H9 (cell line): ENCODE results near the gene C1orf226. TPM values are rescaled to one million over a fixed set of nuclear protein-coding genes. Genes with fewer than 3 reads are reported as not detected.

Source experiments
- DNase-seq: peaks from one replicate; pipeline ENCODE4 v3.0.0-alpha.2; 2017
- H2AFZ ChIP-seq: one replicate; pipeline ENCODE4 v1.6.1; 2013; ENCODE audit warnings: mild to moderate bottlenecking, low read length, control low read depth, moderate library complexity
- H2AK5ac ChIP-seq: 2 replicates; pipeline ENCODE4 v1.6.1; 2013; ENCODE audit warnings: low read length, control low read depth, mixed read lengths; ENCODE audit not compliant: insufficient read length
- H2BK120ac ChIP-seq: one replicate; pipeline ENCODE4 v1.6.1; 2013; ENCODE audit warnings: low read depth, mild to moderate bottlenecking, low read length, control low read depth, inconsistent platforms; ENCODE audit not compliant: poor library complexity, severe bottlenecking
- H2BK12ac ChIP-seq: 2 replicates; pipeline ENCODE4 v1.6.1; 2013; ENCODE audit warnings: low read length, control low read depth, mixed read lengths, low read depth; ENCODE audit not compliant: insufficient read length
- H2BK15ac ChIP-seq: 2 replicates; pipeline ENCODE4 v1.6.1; 2013; ENCODE audit warnings: low read depth, low read length, control low read depth
- H2BK20ac ChIP-seq: one replicate; pipeline ENCODE4 v1.6.1; 2013; ENCODE audit warnings: low read depth, mild to moderate bottlenecking, low read length, control low read depth, inconsistent platforms; ENCODE audit not compliant: poor library complexity, severe bottlenecking
- H2BK5ac ChIP-seq: 2 replicates; pipeline ENCODE4 v1.6.1; 2013; ENCODE audit warnings: low read length, control low read depth, mixed read lengths; ENCODE audit not compliant: insufficient read length
- H3K14ac ChIP-seq: 2 replicates; pipeline ENCODE4 v1.6.1; 2013; ENCODE audit warnings: low read length, control low read depth; ENCODE audit not compliant: insufficient read depth
- H3K18ac ChIP-seq: 2 replicates; pipeline ENCODE4 v1.6.1; 2013; ENCODE audit warnings: low read depth, mild to moderate bottlenecking, mixed read lengths, low read length, control low read depth; ENCODE audit not compliant: insufficient read length
- H3K23ac ChIP-seq: 2 replicates; pipeline ENCODE4 v1.6.1; 2013; ENCODE audit warnings: low read length, control low read depth, mixed read lengths, low read depth; ENCODE audit not compliant: insufficient read length
- H3K23me2 ChIP-seq: 2 replicates; pipeline ENCODE4 v1.6.1; 2013; ENCODE audit warnings: low read depth, mild to moderate bottlenecking, mixed read lengths, low read length, control low read depth; ENCODE audit not compliant: insufficient read length, poor library complexity, severe bottlenecking
- H3K27ac ChIP-seq: 2 replicates; pipeline ENCODE4 v1.5.1; 2013; ENCODE audit warnings: low read length, control low read depth, mixed read lengths, low read depth; ENCODE audit not compliant: insufficient read length
- H3K27me3 ChIP-seq: 2 replicates; pipeline ENCODE4 v1.6.1; 2013; ENCODE audit warnings: low read length, control low read depth, inconsistent platforms; ENCODE audit not compliant: insufficient read depth
- H3K4ac ChIP-seq: 2 replicates; pipeline ENCODE4 v1.6.1; 2013; ENCODE audit warnings: low read depth, mild to moderate bottlenecking, control low read depth, inconsistent platforms, low read length, moderate library complexity
- H3K4me1 ChIP-seq: 2 replicates; pipeline ENCODE4 v1.6.1; 2013; ENCODE audit warnings: low read length, control low read depth, inconsistent platforms; ENCODE audit not compliant: insufficient read depth
- H3K4me2 ChIP-seq: 2 replicates; pipeline ENCODE4 v1.6.1; 2013; ENCODE audit warnings: low read length, control low read depth, mixed read lengths; ENCODE audit not compliant: insufficient read length, insufficient read depth
- H3K56ac ChIP-seq: 2 replicates; pipeline ENCODE4 v1.6.1; 2013; ENCODE audit warnings: low read depth, mild to moderate bottlenecking, mixed read lengths, low read length, control low read depth; ENCODE audit not compliant: insufficient read length
- H3K79me1 ChIP-seq: 2 replicates; pipeline ENCODE4 v1.6.1; 2013; ENCODE audit warnings: low read depth, mild to moderate bottlenecking, moderate library complexity, low read length, control low read depth, inconsistent platforms; ENCODE audit not compliant: insufficient read depth, poor library complexity, severe bottlenecking
- H3K79me2 ChIP-seq: 2 replicates; pipeline ENCODE4 v1.6.1; 2013; ENCODE audit warnings: low read length, control low read depth, inconsistent platforms; ENCODE audit not compliant: insufficient read depth
- H3K9ac ChIP-seq: 2 replicates; pipeline ENCODE4 v1.6.1; 2013; ENCODE audit warnings: low read length, control low read depth, mixed read lengths; ENCODE audit not compliant: insufficient read length; ENCODE audit errors: extremely low read depth
- H3K9me3 ChIP-seq: one replicate; pipeline ENCODE4 v1.6.1; 2013; ENCODE audit warnings: low read depth, low read length, inconsistent platforms; ENCODE audit not compliant: control insufficient read depth
- H3T11ph ChIP-seq: one replicate; pipeline ENCODE4 v1.6.1; 2013; ENCODE audit warnings: mild to moderate bottlenecking, low read length, control low read depth, inconsistent platforms
- H4K20me1 ChIP-seq: one replicate; pipeline ENCODE4 v1.6.1; 2013; ENCODE audit not compliant: control insufficient read depth, insufficient read length, insufficient read depth
- H4K5ac ChIP-seq: 2 replicates; pipeline ENCODE4 v1.6.1; 2013; ENCODE audit warnings: low read depth, mild to moderate bottlenecking, mixed read lengths, low read length, control low read depth; ENCODE audit not compliant: insufficient read length
- H4K8ac ChIP-seq: replicated peaks from 2 replicates; pipeline ENCODE4 v1.6.1; 2013; ENCODE audit warnings: low read length, control low read depth, mixed read lengths, low read depth; ENCODE audit not compliant: insufficient read length
- H4K91ac ChIP-seq: 2 replicates; pipeline ENCODE4 v1.6.1; 2013; ENCODE audit warnings: low read depth, mild to moderate bottlenecking, moderate library complexity, mixed read lengths, low read length, control low read depth; ENCODE audit not compliant: insufficient read length
- H3K27ac Mint-ChIP-seq, 3 experiments: 2 replicates in 2 of 3; 3 replicates in 1 of 3; pipeline ENCODE4 v1.8.0; 2020 to 2021; ENCODE audit warnings: mixed read lengths in 3 of 3, mild to moderate bottlenecking in 1 of 3, moderate library complexity in 1 of 3
- H3K27me3 Mint-ChIP-seq: 2 replicates; pipeline ENCODE4 v1.8.0; 2021; ENCODE audit warnings: low read depth, mild to moderate bottlenecking, moderate library complexity, mixed read lengths
- H3K36me3 Mint-ChIP-seq, 3 experiments: 2 replicates in 2 of 3; 3 replicates in 1 of 3; pipeline ENCODE4 v1.8.0; 2020 to 2021; ENCODE audit warnings: low read depth in 3 of 3, mixed read lengths in 3 of 3; ENCODE audit not compliant: insufficient read depth in 1 of 3
- H3K4me1 Mint-ChIP-seq, 2 experiments: 2 replicates each; pipeline ENCODE4 v1.8.0; 2020; ENCODE audit warnings: mixed read lengths in 2 of 2
- H3K4me3 Mint-ChIP-seq, 2 experiments: 2 replicates in 1 of 2; 3 replicates in 1 of 2; pipeline ENCODE4 v1.8.0; 2020 to 2021; ENCODE audit warnings: mild to moderate bottlenecking in 2 of 2, mixed read lengths in 2 of 2, moderate library complexity in 1 of 2
- H3K9me3 Mint-ChIP-seq, 2 experiments: 2 replicates in 1 of 2; 3 replicates in 1 of 2; pipeline ENCODE4 v1.8.0; 2020; ENCODE audit warnings: mild to moderate bottlenecking in 2 of 2, mixed read lengths in 2 of 2, moderate library complexity in 1 of 2
- CTCF ChIP-seq: fragments of 200-600 bp; sonication (generic); conservative IDR thresholded peaks from 3 replicates; pipeline ENCODE4 v1.8.0; 2021; ENCODE audit warnings: antibody characterized with exemption, mild to moderate bottlenecking
- WGBS: extraction: QIAGEN DNeasy Blood & Tissue Kit; methylation state at CpG from one replicate; pipeline ENCODE4 v1.1.7; 2013; ENCODE audit warnings: missing lambda C conversion rate, low lambda C conversion rate, mixed read lengths; ENCODE audit not compliant: insufficient read length; ENCODE audit errors: extremely low coverage; 5-methylcytosine and 5-hydroxymethylcytosine counted together
- total RNA-seq: library from RNA; stranded (reverse); gene quantifications from 2 replicates; pipeline ENCODE4 v1.2.1, GENCODE V29; 2021

The C1orf226 gene
- total RNA-seq, 1 experiment from 2014 or later, result 11.5 TPM

DNA sequence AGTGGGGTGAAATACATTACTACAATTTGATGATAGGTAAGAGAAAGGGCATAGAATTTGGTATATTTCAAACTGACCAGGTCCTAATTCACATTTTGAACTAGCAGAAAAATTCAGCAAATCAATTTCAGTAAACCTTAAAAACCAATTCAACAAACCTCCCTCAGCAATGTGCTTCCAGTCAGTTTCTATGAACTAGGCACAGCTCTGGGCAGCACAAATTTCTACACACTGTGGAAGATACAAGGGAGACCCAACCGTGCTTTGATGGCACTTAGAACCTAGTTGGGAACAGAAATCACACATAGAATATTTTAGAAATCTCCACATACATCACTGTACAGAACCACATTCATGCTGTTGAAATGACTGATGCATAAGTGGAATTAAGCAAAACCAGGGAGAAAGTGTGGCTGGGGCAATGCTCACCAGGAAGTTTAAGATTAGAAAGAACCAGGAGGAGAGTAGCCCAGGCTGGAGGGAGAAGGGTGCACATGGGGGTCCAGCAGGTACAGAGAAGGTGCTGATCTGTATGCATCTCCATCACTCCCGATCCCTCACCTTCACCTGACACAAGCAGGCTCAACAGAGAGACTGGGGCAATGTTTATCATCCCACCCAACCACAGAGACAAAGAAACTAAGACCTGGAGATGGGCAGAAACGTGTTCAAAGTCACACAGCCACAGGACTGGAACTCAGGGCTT lies 14.8 kb downstream of the C1orf226 start:
- H3K79me2 ChIP-seq, result no peaks in the 10 kb centered on the region
- no peak overlapping the region for H3K9ac ChIP-seq
- no peak overlapping the region for H3K4ac ChIP-seq
- H3K79me1 ChIP-seq, result no peaks in the 10 kb centered on the region
- no peak overlapping the region for H4K8ac ChIP-seq
- no peak overlapping the region for H3K23ac ChIP-seq
- H2BK5ac ChIP-seq, result no peak overlapping the region
- no peak overlapping the region for H2BK20ac ChIP-seq
- no peak overlapping the region for H3K18ac ChIP-seq
- no peak overlapping the region for H4K5ac ChIP-seq
- H3K4me3 Mint-ChIP-seq, result no peak overlapping the region
- H2BK120ac ChIP-seq, result no peak overlapping the region
- peaks cover 29 to 37% of the 10 kb centered on the region in 2 experiments for H3K4me1 Mint-ChIP-seq
- H3K9me3 ChIP-seq, result no peaks in the 10 kb centered on the region
- no peak overlapping the region for H2AFZ ChIP-seq
- H3K4me1 ChIP-seq, result peaks cover 4% of the 10 kb centered on the region; the same call in 1 of the 2 replicates
- H3K27ac ChIP-seq, result no peak overlapping the region
- no peak overlapping the region for H3K56ac ChIP-seq
- no peak overlapping the region for H3T11ph ChIP-seq
- no peak for DNase-seq
- TF ChIP-seq CTCF, result no peak
- no peaks in the 10 kb centered on the region for H3K27me3 ChIP-seq
- no peak overlapping the region for H2BK15ac ChIP-seq
- no peaks in the 10 kb centered on the region for H4K20me1 ChIP-seq
- H3K27me3 Mint-ChIP-seq, result peaks cover 6% of the 10 kb centered on the region
- no peak overlapping the region for H3K4me2 ChIP-seq
- no peak overlapping the region for H4K91ac ChIP-seq
- no peaks in the 10 kb centered on the region for H3K23me2 ChIP-seq
- no peak overlapping the region for H3K27ac Mint-ChIP-seq
- H2BK12ac ChIP-seq, result no peak overlapping the region
- WGBS, result no CpG with 5 or more reads among the region's 3 CpGs
- no peak overlapping the region for H2AK5ac ChIP-seq
- H3K36me3 Mint-ChIP-seq, result no peaks in the 10 kb centered on the region
- no peaks in the 10 kb centered on the region; a peak in 1 of 5 replicates for H3K9me3 Mint-ChIP-seq
- no peak overlapping the region for H3K14ac ChIP-seq
